ENCODE results near the gene IL1RAPL2. TPM values are rescaled to one million over a fixed set of nuclear protein-coding genes. Genes with fewer than 3 reads are reported as not detected.

Gene IL1RAPL2
- total and polyA plus RNA-seq, 2 donors (not counting 1 experiment from before 2014, with no cell fraction given): not detected

GRCh38 chrX:105696870-105697269 lies 1130.9 kb downstream of the IL1RAPL2 start:
- Histone ChIP-seq H3K27me3 (replicated peaks in 1 of 4; ENCODE audit: control extremely low read depth in 1 of 4, control insufficient read depth in 3 of 4, insufficient read depth in 4 of 4, low read length in 3 of 4) (no peaks in the 10 kb centered on the region), H3K4me3 (ENCODE audit: control extremely low read depth in 1 of 5, extremely low read depth in 1 of 5, insufficient read depth in 1 of 5, low read depth in 2 of 5, low read length in 4 of 5) (no peak overlapping the region), H3K4me1 (ENCODE audit: control insufficient read depth in 2 of 2, insufficient read depth in 2 of 2, low read length in 2 of 2) (no peaks in the 10 kb centered on the region), H2AFZ (ENCODE audit: insufficient read depth, low read depth, low read length, poor library complexity, severe bottlenecking) (no peak overlapping the region), H3K36me3 (replicated peaks in 1 of 2; ENCODE audit: control extremely low read depth in 1 of 2, control insufficient read depth in 1 of 2, extremely low read depth in 1 of 2, insufficient read depth in 2 of 2, low read length in 1 of 2) (no peaks in the 10 kb centered on the region), H3K79me2 (ENCODE audit: control insufficient read depth, insufficient read depth, low read length) (no peaks in the 10 kb centered on the region), H3K9ac (ENCODE audit: low read length) (no peak overlapping the region), H3K9me3 (ENCODE audit: control extremely low read depth in 1 of 3, control insufficient read depth in 2 of 3, insufficient read depth in 1 of 3, low read length in 2 of 3) (no peaks in the 10 kb centered on the region), H4K20me1 (ENCODE audit: control insufficient read depth, insufficient read depth, low read length, poor library complexity, severe bottlenecking) (no peaks in the 10 kb centered on the region), H3K4me2 (replicated peaks; ENCODE audit: low read depth, low read length, poor library complexity, severe bottlenecking) (no peak overlapping the region), H3K27ac (ENCODE audit: low read length in 2 of 2) (no peak overlapping the region)
- WGBS (ENCODE audit: insufficient coverage): no CpG with 5 or more reads among the region's 2 CpGs
- Mint-ChIP-seq H3K4me3 (no peak overlapping the region), H3K27ac (no peak overlapping the region), H3K4me1 (no peaks in the 10 kb centered on the region), H3K9me3 (ENCODE audit: insufficient read depth) (no peaks in the 10 kb centered on the region), H3K27me3 (no peaks in the 10 kb centered on the region)
- DNase-seq (no peak), ATAC-seq (ENCODE audit: low read depth) (no peak)
- TF ChIP-seq CTCF (IDR thresholded peaks at IDR 0.05) (no peak), EZH2 (IDR thresholded peaks at IDR 0.05; ENCODE audit: borderline replicate concordance, insufficient read depth, low read depth, low read length, poor library complexity, severe bottlenecking) (no peak)
- CTCF ChIA-PET: no interaction called here
- intact Hi-C loops (cut with micrococcal nuclease): no loop called here
- POLR2A ChIA-PET: no interaction called here

GRCh38 chrX:105697984-105698781 lies 1132.2 kb downstream of the IL1RAPL2 start:
- WGBS (ENCODE audit: insufficient coverage): no CpG with 5 or more reads among the region's 2 CpGs
- no peak overlapping the region for H3K4me3 Mint-ChIP-seq

More at GRCh38 chrX:105697984-105698781, 1132.2 kb downstream of the IL1RAPL2 start:
- no peak for DNase-seq
- Histone ChIP-seq H3K4me3 (ENCODE audit: control extremely low read depth in 1 of 5, extremely low read depth in 1 of 5, insufficient read depth in 1 of 5, low read depth in 2 of 5, low read length in 4 of 5) (no peak overlapping the region), H3K27ac (ENCODE audit: low read length in 2 of 2) (no peak overlapping the region), H3K9ac (ENCODE audit: low read length) (no peak overlapping the region), H4K20me1 (ENCODE audit: control insufficient read depth, insufficient read depth, low read length, poor library complexity, severe bottlenecking) (no peaks in the 10 kb centered on the region), H3K9me3 (ENCODE audit: control extremely low read depth in 1 of 3, control insufficient read depth in 2 of 3, insufficient read depth in 1 of 3, low read length in 2 of 3) (no peaks in the 10 kb centered on the region), H2AFZ (ENCODE audit: insufficient read depth, low read depth, low read length, poor library complexity, severe bottlenecking) (no peak overlapping the region), H3K27me3 (replicated peaks in 1 of 4; ENCODE audit: control extremely low read depth in 1 of 4, control insufficient read depth in 3 of 4, insufficient read depth in 4 of 4, low read length in 3 of 4) (no peaks in the 10 kb centered on the region), H3K4me1 (ENCODE audit: control insufficient read depth in 2 of 2, insufficient read depth in 2 of 2, low read length in 2 of 2) (no peaks in the 10 kb centered on the region), H3K36me3 (replicated peaks in 1 of 2; ENCODE audit: control extremely low read depth in 1 of 2, control insufficient read depth in 1 of 2, extremely low read depth in 1 of 2, insufficient read depth in 2 of 2, low read length in 1 of 2) (no peaks in the 10 kb centered on the region), H3K4me2 (replicated peaks; ENCODE audit: low read depth, low read length, poor library complexity, severe bottlenecking) (no peak overlapping the region), H3K79me2 (ENCODE audit: control insufficient read depth, insufficient read depth, low read length) (no peaks in the 10 kb centered on the region)
- ATAC-seq (ENCODE audit: low read depth): no peak
- no peaks in the 10 kb centered on the region for H3K4me1 Mint-ChIP-seq
- H3K9me3 Mint-ChIP-seq (ENCODE audit: insufficient read depth): no peaks in the 10 kb centered on the region
- CTCF ChIA-PET: no interaction called here
- POLR2A ChIA-PET: no interaction called here
- no peaks in the 10 kb centered on the region for H3K27me3 Mint-ChIP-seq
- intact Hi-C loops (cut with micrococcal nuclease): no loop called here
- no peak overlapping the region for H3K27ac Mint-ChIP-seq
- TF ChIP-seq CTCF (IDR thresholded peaks at IDR 0.05) (no peak), EZH2 (IDR thresholded peaks at IDR 0.05; ENCODE audit: borderline replicate concordance, insufficient read depth, low read depth, low read length, poor library complexity, severe bottlenecking) (no peak)

Data from B cell (primary cell).